GM21786 (cell line): ENCODE measurements around the gene GABRB3.
"Not testable (repeated sequence)": the region's sequence is repeated elsewhere in the genome, so short reads cannot be mapped to it uniquely, and the experiment has no call there.

Experiments
- ATAC-seq: cut with Tn5 transposase; IDR thresholded peaks from one replicate; pipeline ENCODE4 v1.9.1; 2021; ENCODE audit not compliant: unreplicated experiment

The GABRB3 gene

GRCh38 chr15:26736502-26737248 lies 36.2 kb downstream of the GABRB3 start:
- ATAC-seq: no peak

GRCh38 chr15:26731965-26732364 lies 40.9 kb downstream of the GABRB3 start:
- ATAC-seq: no peak

- ATAC-seq: no peak
These were observed 43.3 kb downstream of the GABRB3 start for GRCh38 chr15:26729581-26729980.

GRCh38 chr15:26729030-26729429 lies 43.8 kb downstream of the GABRB3 start:
- no peak for ATAC-seq

DNA sequence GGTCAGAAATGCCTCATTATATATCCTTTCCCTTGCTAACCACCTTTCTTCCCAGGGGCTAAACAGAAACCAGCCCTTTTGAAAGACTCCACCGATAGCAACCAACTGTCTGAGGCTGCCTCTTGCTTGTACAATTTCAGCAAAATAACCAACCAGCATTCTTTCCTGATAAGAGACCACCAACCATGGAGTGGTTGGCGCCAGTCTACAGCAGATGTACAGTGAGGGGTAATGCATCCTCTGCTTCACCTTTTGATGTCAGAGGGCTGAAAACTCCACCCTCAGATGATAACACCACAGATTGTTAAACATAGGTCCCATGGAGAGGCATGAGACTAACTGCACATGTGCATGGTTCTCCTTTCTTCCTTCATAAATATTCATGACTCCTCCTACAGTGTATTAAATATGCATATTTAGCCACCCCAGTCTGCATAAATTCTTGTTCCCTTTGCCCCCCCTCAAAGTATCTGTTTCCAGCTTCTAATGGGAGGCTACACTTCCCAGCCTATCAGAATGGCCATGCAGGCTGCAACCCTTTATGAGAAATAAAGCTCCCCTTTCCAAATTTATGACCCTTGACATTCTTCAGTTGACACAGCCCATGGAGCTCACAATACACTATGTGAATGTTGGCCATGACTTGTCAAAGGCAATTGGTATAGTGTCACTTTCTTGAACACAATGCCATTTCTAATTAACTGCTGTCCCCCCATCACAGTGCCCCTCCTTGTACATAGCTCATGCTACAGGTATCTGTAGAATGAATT lies 48.3 kb downstream of the GABRB3 start:
- no peak for ATAC-seq

DNA sequence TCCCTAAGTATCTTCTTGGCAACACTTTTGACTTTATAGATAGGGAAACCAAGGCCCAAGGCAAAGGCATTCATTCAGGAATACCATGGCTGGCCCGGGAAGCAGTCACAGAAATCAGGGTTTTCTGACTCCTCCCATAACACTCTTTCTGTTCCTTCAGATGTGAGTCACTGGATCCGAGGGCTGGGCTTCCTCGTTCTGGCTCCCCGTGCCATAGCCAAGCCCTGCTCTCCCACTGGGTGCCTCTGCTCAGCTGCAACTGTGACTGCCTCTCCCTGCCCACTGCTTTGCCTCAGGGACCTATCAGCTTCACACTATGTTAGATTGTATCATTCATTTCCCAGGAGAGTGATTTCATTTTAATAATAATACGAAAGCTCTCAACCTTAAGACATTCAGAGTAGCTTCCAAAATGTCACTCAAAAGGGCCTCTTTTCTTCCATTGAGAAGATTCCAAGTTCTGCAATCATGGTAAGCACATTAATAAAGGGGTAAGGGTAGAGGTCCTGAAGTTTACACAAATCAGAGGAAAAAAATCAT lies 50.2 kb downstream of the GABRB3 start:
- no peak for ATAC-seq

DNA sequence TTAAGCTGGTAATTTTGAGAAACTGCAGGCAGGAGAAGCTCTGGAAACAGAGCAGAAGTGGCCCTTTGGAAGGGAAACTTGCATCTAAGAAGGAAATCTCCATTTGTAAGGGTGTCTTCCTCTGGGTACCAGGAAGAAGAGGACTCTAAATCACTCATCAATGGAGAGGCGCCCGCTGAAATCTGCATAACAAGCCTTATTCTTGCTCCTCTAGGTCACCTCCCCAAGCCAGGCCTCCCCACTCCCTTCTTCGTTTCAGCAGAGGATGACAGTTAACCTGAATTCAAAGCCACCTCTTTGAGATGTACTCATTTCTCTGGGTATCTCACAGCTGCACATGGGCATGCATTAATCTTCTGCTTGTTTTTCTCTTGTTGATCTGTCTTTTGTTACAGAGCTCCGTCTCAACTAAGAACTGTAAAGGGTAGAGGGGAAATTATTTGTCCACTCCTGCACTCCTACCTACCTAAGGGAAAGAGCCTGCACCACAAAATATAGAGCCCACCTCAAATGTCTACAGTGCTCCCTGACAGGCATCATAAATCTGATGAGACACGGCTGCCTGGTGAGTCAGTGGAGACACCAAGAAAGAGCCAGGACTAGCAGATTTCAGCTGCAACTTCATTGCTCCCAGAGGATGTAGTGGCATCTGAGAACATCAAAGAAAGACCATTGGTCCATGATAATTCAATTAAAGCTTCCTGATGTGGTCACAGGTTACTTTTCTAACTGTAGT lies 51.5 kb downstream of the GABRB3 start:
- ATAC-seq: no peak

- no peak for ATAC-seq
These were observed 52.3 kb downstream of the GABRB3 start for GRCh38 chr15:26720546-26720945.

- ATAC-seq: not testable (repeated sequence)
These were observed 53.0 kb downstream of the GABRB3 start for GRCh38 chr15:26719866-26720265.

- ATAC-seq: no peak
These were observed 56.8 kb downstream of the GABRB3 start for GRCh38 chr15:26716069-26716468.

DNA sequence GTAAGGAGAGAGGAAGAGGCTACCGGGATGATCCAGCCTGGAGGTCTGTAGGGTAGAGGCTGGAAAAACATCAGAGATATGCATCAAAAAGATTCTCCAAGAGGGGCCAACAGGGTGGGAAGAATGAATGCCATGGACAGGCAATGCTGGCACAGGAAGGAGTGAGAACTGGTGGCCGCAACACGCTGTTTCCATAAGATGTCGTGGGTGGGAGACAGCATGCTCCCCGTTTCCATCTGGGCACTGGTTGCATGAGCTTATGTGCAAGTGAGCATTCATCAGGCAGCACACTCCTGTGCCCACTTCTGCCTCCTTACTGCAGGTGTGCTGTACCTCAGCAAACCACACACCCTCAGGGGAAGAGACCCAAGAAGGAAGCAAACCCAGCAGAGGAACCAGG lies 59.4 kb downstream of the GABRB3 start:
- ATAC-seq: no peak

DNA sequence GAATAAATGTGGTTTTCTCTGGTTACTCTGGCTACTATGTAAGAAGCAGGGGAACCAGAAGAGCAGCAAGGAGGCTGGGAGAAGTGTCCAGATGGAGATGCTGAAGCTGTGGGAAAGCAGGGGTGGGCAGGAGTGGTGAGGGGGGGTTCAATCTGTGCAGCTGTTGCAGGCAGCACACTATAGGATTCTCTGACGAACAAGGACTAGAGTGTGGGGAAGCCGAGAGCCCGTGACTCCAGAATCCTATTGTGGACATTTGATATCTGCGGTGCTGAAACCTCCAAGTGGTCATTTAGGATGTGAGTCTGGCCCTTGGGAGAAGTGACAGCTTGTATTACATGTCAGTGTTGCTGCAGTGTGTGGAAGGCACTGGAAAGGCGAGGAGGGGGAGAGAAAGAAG lies 60.5 kb downstream of the GABRB3 start:
- no peak for ATAC-seq

DNA sequence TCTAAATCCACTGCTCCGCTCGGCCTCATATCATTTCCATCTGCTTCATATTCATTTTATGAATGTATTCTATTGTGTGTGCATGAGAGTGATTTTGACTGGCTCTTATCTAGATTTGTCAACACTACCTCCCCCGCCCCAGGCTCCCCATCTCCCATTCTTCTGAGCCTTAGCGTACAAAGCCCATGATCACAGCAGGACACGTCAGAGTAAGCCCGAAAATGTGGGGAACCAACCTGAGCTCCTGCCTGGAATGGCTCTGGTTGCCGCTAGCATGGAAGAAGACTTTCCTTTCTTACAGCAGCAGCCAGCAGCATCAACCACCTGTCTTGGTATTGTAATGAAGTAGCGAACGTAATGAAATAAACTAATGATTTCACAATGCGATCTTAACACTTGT lies 61.4 kb downstream of the GABRB3 start:
- ATAC-seq: no peak

- no peak for ATAC-seq
These were observed 70.5 kb downstream of the GABRB3 start for GRCh38 chr15:26702381-26702780.

DNA sequence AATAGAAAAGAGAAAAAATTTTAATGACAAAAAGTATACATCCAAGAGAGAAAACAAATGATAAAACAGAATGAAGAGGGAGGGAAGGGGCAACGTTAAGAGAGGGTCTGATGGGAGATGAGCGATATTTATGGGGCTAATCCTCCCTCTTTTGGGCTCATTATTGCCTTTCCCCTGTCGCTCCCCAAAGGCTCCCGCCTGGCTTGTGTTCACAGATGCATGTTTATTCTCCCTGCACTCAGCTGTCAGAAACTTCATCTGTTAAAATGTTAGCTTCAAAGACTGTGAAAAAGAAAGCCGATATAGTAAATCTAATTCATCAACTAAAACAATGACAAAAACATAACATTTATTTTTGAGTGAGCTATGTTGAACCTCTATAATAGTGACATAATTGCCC lies 74.3 kb downstream of the GABRB3 start:
- no peak for ATAC-seq

DNA sequence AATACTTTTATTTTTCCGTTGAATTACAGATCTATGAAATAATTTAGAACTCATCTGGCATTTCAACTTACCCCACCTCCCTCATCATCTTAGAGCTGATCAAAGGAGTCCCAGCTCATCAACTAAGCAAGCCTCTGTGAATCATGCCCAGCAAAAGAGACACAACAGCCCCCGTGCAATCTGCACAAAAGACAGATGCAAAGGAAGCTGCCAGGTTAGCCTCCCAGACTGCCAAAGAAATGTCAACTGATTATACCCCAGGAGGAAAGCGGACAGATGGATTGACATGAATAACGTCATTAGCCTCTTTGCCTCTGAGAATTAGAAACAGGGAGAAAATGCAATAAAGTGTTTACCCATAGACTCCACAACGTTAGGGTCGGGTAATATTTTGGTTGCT lies 75.0 kb downstream of the GABRB3 start:
- ATAC-seq: no peak

- ATAC-seq: no peak
These were observed 81.6 kb downstream of the GABRB3 start for GRCh38 chr15:26691249-26691648.

DNA sequence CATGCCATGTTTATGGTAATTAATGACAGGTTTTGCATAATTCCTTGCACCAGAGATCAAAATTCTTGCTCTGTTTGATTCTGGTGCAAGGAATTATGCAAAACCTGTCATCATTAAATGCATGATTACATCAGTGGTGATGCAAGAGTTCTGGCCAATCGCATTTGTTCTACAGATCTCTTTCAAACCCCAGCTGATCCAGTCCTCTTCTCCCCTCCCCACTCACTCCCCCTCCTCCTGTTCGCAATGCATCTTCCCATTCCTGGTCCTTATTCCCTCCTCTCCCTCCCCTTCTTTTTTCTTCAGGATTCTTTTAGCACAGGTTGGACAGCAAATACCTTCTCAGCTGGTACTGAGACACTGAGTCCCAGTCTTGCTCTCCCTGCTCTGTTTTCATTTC lies 82.1 kb downstream of the GABRB3 start:
- no peak for ATAC-seq

DNA sequence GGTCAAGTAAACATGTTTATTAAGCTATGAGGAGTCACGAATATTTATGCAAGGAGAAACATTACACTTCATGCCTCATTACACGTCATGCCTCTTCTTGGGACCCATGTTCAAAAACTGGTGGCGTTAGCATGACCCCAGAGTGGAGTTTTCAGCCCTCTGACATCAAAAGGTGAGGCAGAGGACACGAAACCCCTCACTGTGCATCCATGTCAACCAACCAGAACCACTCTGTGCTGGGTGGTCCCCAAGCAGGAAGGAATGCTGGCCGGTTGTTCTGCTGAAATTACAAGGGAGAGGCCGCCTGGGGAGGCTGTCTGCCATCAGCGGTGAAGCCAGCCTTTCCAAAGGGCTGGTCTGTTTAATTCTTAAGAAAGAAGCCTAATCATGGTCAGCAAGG lies 83.4 kb downstream of the GABRB3 start:
- ATAC-seq: no peak

- no peak for ATAC-seq
These were observed 86.2 kb downstream of the GABRB3 start for GRCh38 chr15:26686547-26687187.

GRCh38 chr15:26682598-26683164 lies 90.2 kb downstream of the GABRB3 start:
- ATAC-seq: no peak
